DOHH2 (cell line): ENCODE measurements around the gene MIEF2.

ENCODE experiments used
- CTCF ChIP-seq: fragments of 200-600 bp; sonication (generic); IDR thresholded peaks from one replicate; pipeline ENCODE4 v1.5.1; 2014; ENCODE audit warnings: antibody characterized with exemption, mild to moderate bottlenecking, low read depth, low read length; ENCODE audit not compliant: poor library complexity, severe bottlenecking
- EZH2phosphoT487 ChIP-seq: fragments of 200-600 bp; sonication (generic); IDR thresholded peaks from 2 replicates; pipeline ENCODE4 v1.6.1; 2017; ENCODE audit warnings: borderline replicate concordance, mild to moderate bottlenecking, antibody characterized with exemption, low read length, moderate library complexity, mixed read lengths

GRCh38 chr17:18267366-18267765 is 6.9 kb downstream of the MIEF2 start:
- TF ChIP-seq CTCF (no peak), EZH2phosphoT487 (no peak)
